NOMO-1 treated with DMSO at 0.1 percent for 48 hours (cell line): Measurements from ENCODE around the gene CEBPE.

Experiments
- DNase-seq: peaks from one replicate; lab custom pipeline; 2025; ENCODE audit not compliant: unreplicated experiment; lab: John Stamatoyannopoulos, UW

The CEBPE gene

DNA sequence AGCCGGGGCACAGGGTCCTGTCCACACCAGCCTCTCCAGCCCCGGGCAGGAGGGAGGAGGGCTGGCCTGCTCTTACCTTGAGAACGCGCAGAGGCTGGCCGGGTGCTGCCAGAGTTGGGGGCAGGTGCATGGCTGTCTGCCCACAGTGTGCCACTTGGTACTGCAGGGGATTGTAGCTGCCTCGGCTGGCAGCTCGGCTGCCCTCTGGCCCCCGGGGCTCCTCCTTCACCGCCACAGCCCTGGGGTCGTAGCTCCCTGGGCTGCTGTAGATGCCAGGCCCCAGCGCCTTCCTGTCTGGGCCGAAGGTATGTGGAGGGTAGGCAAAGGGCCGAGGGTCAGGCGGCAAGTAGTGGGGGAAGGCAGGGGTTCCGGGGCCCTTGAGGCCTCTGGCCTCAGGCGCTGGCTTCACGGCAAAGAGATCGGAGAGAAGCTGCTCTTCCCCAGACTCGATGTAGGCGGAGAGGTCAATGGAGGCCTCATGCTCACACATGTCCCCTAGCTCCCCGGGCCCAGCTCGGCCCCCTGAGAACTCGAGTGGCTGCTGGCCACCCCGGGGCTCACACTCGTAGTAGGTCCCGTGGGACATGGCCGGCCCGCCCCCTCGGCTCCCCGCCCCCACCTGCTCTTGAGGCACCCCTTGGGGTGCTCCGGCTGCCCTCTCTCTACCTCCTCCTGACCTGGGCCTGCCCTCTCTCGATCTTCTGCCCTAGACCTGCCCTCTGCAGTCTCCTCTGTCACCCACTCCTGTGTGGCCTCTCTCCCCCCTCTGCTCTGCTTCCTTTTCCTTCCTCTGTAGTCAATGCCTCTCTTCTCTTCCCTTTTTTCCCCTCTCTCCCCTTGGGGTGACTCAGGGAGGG is at the start of gene CEBPE:
TSS of gene CEBPE (minus strand) at position 750 of the 857 bp plus-strand sequence. CDS start at position 586, 164 bp downstream.
- DNase-seq = peak; percentile 47

GRCh38 chr14:23168246-23168645 is 49.2 kb upstream of the CEBPE start:
- no peak for DNase-seq

- no peak for DNase-seq
Measured at GRCh38 chr14:23167116-23167847, 48.2 kb upstream of the CEBPE start.

DNA sequence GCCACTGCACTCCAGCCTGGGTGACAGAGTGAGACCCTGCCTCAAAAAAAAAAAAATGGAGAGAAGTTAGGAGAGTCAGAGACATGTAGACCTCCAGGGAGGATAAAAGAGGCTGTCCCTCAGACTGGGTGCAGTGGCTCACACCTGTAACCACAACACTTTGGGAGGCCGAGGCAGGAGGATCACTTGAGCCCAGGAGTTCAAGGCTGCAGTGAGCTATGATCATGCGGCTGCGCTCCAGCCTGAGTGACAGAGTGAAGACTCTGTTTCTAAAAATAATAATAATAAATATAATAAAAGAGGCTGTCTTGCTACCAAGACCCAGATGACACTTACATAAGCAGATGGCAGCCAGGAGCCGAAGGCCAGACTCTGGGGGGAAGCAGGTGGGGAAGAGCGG is 45.9 kb upstream of the CEBPE start:
- no peak for DNase-seq

GRCh38 chr14:23164250-23164649 is 45.2 kb upstream of the CEBPE start:
- DNase-seq = no peak

DNA sequence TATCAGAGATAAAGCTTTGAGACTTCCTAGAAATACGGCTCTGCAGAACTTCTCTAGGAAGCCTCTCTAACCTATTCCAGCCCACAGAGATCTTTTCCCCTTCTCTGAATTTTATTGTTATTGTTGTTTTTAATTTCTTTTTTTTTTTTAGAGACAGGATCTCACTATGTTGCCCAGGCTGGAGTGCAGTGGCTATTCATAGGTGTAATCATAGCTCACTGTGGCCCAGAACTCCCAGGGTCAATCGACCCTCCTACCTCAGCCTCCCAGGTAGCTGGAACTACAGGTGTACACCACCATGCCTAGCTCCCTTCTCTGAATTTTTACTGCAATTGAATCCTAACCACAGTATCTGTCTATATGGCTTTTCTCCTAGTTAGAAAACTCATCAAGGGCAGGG is 44.8 kb upstream of the CEBPE start:
- DNase-seq = no peak

- DNase-seq = peak; percentile 8
Measured at GRCh38 chr14:23162800-23163199, 43.7 kb upstream of the CEBPE start.

DNA sequence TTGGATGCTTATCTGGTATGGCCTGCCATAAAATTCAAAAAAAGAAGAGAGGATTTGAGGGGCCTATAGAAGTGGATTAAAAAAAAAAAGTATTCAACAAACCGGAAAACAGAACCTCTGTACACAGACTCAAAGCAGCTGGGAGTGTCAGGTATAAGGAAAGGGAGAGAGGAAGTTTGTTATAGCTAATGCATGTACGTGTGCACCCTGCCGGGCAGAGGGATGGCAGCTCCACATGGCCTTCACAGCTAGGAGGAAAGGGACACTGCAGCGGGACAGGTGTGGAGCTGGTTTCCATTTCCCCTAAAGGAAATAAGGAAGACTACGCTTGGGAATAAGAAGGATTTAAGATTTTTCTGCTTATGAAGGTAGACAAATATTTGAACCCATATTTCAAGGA is 43.0 kb upstream of the CEBPE start:
- no peak for DNase-seq

GRCh38 chr14:23160924-23161522 is 42.0 kb upstream of the CEBPE start:
- DNase-seq = peak; percentile 61

- DNase-seq = no peak
Measured at GRCh38 chr14:23159532-23159931, 40.5 kb upstream of the CEBPE start.

GRCh38 chr14:23158779-23159178 is 39.7 kb upstream of the CEBPE start:
- DNase-seq = no peak

DNA sequence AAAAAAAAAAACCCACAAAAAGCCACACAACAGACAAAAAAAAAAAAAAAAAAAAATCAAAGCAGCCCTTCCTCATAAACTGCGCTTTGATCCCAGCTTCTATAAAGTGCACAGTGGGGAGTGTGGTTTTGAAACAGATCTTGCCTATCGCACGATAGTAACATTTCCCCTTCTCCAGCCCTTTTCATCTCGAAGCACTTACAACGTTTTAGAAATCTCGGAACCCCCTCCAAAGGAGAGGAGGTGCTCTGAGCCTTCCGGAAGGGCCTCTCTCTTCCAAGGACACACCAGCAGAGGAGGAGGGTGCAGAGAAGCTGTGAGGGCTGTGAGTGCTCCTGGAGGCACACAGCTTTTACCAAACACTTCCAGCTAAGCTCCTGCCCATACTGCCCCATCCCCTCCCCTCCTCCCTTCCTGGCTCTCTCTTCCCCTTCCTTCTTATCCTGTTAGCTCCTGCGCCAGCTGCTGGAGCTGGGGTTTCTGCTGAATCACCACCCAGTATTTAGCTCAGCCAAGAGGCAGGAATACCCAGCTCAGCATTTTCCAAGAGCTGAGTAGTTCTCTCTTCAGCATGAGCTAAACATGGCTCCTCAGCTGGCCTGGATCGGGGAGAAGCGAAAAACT is 36.0 kb upstream of the CEBPE start:
- DNase-seq = no peak

DNA sequence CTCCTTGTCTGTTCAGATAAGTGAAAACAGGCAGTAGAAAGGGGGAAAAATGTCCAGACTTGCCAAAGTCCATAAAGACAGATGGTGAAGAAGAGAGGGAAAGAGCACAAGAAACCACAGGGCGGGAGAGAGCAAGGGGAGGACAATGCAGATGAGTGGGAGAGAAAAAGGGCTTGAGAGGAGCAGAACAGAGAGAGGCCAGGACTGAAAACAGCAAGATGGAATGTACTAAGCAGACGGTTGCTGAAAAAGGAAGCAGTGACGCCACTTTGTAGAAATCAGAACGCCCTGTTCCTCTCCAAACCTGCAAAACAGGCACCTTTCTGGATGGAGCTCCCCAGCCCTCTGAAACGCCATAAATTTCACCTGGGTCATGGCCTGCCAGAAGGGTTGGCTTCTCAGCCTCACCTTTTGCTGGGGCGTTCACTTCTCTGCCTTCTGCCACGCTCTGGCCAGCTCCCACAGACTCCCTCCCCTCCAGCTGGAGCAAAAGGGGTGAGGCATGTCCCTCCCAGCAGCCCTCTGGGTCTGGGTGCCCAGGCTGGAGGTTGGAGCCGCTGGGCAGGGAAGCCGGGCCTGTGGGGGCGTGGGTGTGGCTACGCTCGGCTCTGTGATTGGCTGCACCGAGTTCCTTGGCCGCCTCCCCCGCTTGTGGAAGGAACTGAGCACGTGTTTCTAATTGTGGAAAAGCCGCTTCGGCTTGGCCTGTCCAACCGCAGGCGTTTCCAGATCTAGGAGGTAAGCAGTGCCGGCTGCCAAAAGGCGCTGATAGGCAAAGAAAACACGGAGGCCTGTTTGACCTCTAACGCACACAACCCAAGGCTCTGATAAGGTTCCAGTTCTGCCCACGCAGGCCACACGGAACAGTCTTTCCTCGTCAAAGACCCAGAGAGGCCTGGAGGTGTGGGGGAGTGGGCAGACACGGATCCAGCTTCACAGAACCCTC is 35.1 kb upstream of the CEBPE start:
- DNase-seq = peak; percentile 64

DNA sequence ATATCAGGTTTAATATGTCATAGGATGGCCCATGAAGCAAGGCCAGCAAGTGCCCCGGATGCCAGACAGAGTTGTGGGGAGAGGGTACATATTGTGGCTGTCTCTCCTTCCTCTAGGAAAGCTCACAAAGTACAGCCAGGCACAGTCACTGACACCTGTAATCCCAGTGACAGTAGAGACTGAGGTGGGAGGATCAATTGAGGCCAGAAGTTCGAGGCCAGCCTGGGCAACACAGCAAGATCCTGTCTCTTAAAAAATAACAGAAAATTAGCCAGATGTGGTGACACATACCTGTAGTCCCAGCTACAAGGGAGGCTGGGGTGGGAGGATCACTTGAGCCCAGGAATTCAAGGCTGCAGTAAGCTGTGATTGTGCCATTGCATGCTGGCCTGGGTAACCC is 32.3 kb upstream of the CEBPE start:
- DNase-seq = no peak

- no peak for DNase-seq
Measured at GRCh38 chr14:23149745-23150144, 30.7 kb upstream of the CEBPE start.

- no peak for DNase-seq
Measured at GRCh38 chr14:23148591-23149249, 29.7 kb upstream of the CEBPE start.

DNA sequence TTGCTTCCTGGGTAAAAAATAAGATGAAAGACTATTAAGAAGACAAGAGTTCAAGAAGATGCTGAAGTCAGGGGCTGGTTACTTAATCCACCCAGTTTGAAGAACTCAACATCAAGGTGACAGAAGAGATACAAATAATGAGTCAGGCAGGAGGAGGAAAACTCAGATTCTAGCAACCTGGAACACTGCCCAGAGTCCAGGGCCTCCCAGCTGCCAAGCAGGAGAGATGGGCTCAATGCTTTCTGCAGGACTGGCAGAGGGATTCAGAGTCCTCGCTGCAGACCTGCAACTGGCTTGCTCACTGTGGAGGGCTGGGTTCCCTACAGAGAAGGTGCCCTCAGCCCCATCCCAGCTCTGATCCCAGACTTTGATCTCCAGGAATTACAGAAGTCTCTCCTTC is 28.6 kb upstream of the CEBPE start:
- DNase-seq = no peak

- DNase-seq = no peak
Measured at GRCh38 chr14:23146980-23147379, 27.9 kb upstream of the CEBPE start.

DNA sequence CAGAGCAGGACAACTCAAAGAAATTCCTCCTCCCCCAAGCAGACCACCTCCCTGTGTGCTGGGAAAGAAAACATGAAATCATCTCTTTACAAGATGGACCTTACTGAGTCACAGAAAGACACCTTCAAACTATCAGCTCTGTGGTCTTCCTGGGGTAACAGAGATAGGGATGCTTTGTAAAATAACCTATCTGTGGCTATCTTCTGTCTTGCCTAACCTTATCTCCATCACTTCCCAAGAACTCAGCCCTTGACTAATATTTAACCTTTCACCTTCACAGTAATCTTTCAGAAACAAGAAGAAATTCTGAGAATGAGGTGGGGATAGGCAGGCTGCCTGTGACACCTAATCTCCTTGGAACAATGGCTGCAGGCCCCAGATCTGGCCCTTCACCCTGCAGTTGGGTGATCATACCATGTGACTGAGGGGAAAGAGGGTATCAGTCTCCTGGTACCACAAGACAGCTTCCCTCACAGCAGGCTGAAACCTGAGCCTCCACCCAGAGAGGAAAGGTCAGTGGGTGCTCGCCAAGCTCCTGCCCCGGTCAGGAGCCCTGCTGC is 27.4 kb upstream of the CEBPE start:
- DNase-seq = no peak
